GM12891 (cell line): ENCODE data around the gene KNDC1.

Source experiments
- PAX5 ChIP-seq: IDR thresholded peaks from 2 replicates; pipeline ENCODE4 v1.6.1; 2011; ENCODE audit warnings: low read length, moderate library complexity, mild to moderate bottlenecking; ENCODE audit not compliant: insufficient read depth, severe bottlenecking
- POLR2A ChIP-seq: IDR thresholded peaks from 2 replicates; pipeline ENCODE4 v1.6.1; 2011; ENCODE audit warnings: low read depth, low read length, control low read depth
- POLR2AphosphoS5 ChIP-seq: IDR thresholded peaks from 2 replicates; pipeline ENCODE4 v1.6.1; 2011; ENCODE audit warnings: low read depth, low read length, control low read depth
- POU2F2 ChIP-seq: IDR thresholded peaks from 2 replicates; pipeline ENCODE4 v1.6.1; 2011; ENCODE audit warnings: low read depth, mild to moderate bottlenecking, control low read depth, low read length, moderate library complexity
- SPI1 ChIP-seq: IDR thresholded peaks from 2 replicates; pipeline ENCODE4 v1.6.1; 2011; ENCODE audit warnings: low read depth, low read length, control low read depth
- TAF1 ChIP-seq: IDR thresholded peaks from 2 replicates; pipeline ENCODE4 v1.6.1; 2011; ENCODE audit warnings: low read depth, low read length, control low read depth

GRCh38 chr10:133196221-133196915 is 36.3 kb downstream of the KNDC1 start:
- TF ChIP-seq TAF1 (no peak), POLR2A (no peak), POLR2AphosphoS5 (no peak), PAX5 (no peak), POU2F2 (no peak), SPI1 (no peak)
